ENCODE results near the gene CNTNAP5. TPM values are rescaled to one million over a fixed set of nuclear protein-coding genes. Genes with fewer than 3 reads are reported as not detected.

Gene CNTNAP5
- total and polyA plus RNA-seq, 2 of the 13 experiments (the other 11 are each of a cell fraction or from before 2014, with no cell fraction given) = not detected

DNA sequence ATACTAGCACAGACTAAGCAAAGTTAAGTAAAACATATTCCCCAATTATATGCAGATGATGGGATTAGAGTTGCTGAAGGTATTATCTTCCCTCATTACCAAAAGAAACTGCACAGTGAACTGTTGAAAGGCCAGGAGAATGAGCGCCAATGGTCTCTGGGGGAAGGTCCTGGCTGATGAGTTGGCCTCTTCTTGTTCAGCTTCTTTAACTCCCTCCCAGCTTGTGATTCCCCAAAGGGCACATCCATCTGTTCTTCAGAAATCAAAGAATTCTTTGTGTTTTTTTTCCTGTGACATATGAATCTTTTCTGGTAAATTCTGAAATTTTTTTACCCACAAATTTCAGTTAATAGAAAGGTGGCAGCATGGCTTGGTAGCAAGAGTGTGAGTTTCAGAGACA, 667.6 kb downstream of the CNTNAP5 start:
- DNase-seq (ENCODE audit: low spot score) = no peak
- H3K36me3 ChIP-seq (replicated peaks in 1 of 2; ENCODE audit: control insufficient read depth in 1 of 2, insufficient read depth in 2 of 2, low read length in 2 of 2) = no peaks in the 10 kb centered on the region
- intact Hi-C loops (cut with micrococcal nuclease; ENCODE audit: unreplicated experiment) = no loop called here
- no peaks in the 10 kb centered on the region for H3K4me1 ChIP-seq (ENCODE audit: insufficient read depth, low read length)
- H3K79me2 ChIP-seq (ENCODE audit: insufficient read depth, low read length) = no peaks in the 10 kb centered on the region
- CTCF ChIA-PET (ENCODE audit: low intra/inter-chr PET ratio, low total read pairs) = no interaction called here
- TF ChIP-seq ZNF558 (CRISPR knock-in tag; IDR thresholded peaks at IDR 0.05; ENCODE audit: borderline replicate concordance) (no peak), RORA (CRISPR knock-in tag; IDR thresholded peaks at IDR 0.05) (no peak), ISX (CRISPR knock-in tag; conservative IDR thresholded peaks at IDR 0.05) (no peak)
- ATAC-seq = no peak
- no peak for FAIRE-seq
- 0% methylated on average over 1 of the region's 1 CpG for WGBS (ENCODE audit: low lambda C conversion rate)
- no TSS peak for BruUV-seq (replicated peaks)
- no peak overlapping the region for H3K4me3 ChIP-seq (replicated peaks in 1 of 3; ENCODE audit: insufficient read depth in 1 of 3, low read depth in 2 of 3, low read length in 3 of 3)
- H4K20me1 ChIP-seq (ENCODE audit: insufficient read depth, low read length) = no peaks in the 10 kb centered on the region
- no peak overlapping the region for H3K27ac ChIP-seq (ENCODE audit: extremely low read length, insufficient read depth, low read length)
- no peak overlapping the region for H2AFZ ChIP-seq (ENCODE audit: low read length)
- no peak overlapping the region for H3K4me2 ChIP-seq (ENCODE audit: low read depth, low read length)
- in situ Hi-C loops (cut with HindIII; ENCODE audit: extremely low pct_ligation_motif_present, low pct_unique_long_range_greater_than_20kb) = no loop called here
- no peak overlapping the region for H3K9ac ChIP-seq (ENCODE audit: insufficient read depth, low read depth, low read length)
- no peaks in the 10 kb centered on the region for H3K27me3 ChIP-seq (ENCODE audit: control insufficient read depth in 1 of 2, insufficient read depth in 2 of 2, low read length in 2 of 2)
- POLR2A ChIA-PET = no interaction called here
- H3K9me3 ChIP-seq (ENCODE audit: low read length) = peaks cover 50% of the 10 kb centered on the region

DNA sequence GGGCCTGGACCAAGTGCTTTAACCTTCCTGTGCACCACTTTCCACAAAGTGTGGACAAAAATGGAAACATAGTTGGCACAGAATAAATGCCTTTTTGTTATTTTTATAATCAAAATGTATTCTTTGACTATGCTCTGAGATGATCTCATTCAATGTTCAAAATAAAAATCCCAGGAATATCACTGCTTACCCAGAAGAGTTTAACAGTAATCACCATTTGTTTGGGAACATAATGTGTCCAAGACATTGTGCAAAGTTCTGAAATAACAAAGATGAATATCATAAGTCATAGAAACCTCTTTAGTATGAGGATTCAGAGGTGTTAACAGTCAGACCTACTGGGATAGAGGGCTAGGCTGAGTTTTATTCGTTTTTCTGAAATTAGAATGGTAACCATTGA, 668.1 kb downstream of the CNTNAP5 start:
- Histone ChIP-seq H3K27ac (ENCODE audit: extremely low read length, insufficient read depth, low read length) (no peak overlapping the region), H4K20me1 (ENCODE audit: insufficient read depth, low read length) (no peaks in the 10 kb centered on the region), H3K9me3 (ENCODE audit: low read length) (peaks cover 46% of the 10 kb centered on the region), H3K4me1 (ENCODE audit: insufficient read depth, low read length) (no peaks in the 10 kb centered on the region), H3K4me2 (ENCODE audit: low read depth, low read length) (no peak overlapping the region), H3K79me2 (ENCODE audit: insufficient read depth, low read length) (no peaks in the 10 kb centered on the region), H3K4me3 (replicated peaks in 1 of 3; ENCODE audit: insufficient read depth in 1 of 3, low read depth in 2 of 3, low read length in 3 of 3) (no peak overlapping the region), H3K9ac (ENCODE audit: insufficient read depth, low read depth, low read length) (no peak overlapping the region), H3K27me3 (ENCODE audit: control insufficient read depth in 1 of 2, insufficient read depth in 2 of 2, low read length in 2 of 2) (no peaks in the 10 kb centered on the region), H3K36me3 (replicated peaks in 1 of 2; ENCODE audit: control insufficient read depth in 1 of 2, insufficient read depth in 2 of 2, low read length in 2 of 2) (no peaks in the 10 kb centered on the region), H2AFZ (ENCODE audit: low read length) (no peak overlapping the region)
- POLR2A ChIA-PET = no interaction called here
- no peak for TF ChIP-seq ZNF44 (CRISPR knock-in tag; IDR thresholded peaks at IDR 0.05)
- TF ChIP-seq HMGA1 (CRISPR knock-in tag; conservative IDR thresholded peaks at IDR 0.05) = no peak
- TF ChIP-seq ZNF543 (CRISPR knock-in tag; IDR thresholded peaks at IDR 0.05) = no peak
- TF ChIP-seq TP53 (CRISPR knock-in tag; conservative IDR thresholded peaks at IDR 0.05) = no peak
- TF ChIP-seq FOXA1 (IDR thresholded peaks at IDR 0.05) = no peak
- no peak for TF ChIP-seq FOXA1 (CRISPR knock-in tag; IDR thresholded peaks at IDR 0.05)
- TF ChIP-seq CC2D1A (CRISPR knock-in tag; IDR thresholded peaks at IDR 0.05) = no peak
- TF ChIP-seq, protein P1, sequence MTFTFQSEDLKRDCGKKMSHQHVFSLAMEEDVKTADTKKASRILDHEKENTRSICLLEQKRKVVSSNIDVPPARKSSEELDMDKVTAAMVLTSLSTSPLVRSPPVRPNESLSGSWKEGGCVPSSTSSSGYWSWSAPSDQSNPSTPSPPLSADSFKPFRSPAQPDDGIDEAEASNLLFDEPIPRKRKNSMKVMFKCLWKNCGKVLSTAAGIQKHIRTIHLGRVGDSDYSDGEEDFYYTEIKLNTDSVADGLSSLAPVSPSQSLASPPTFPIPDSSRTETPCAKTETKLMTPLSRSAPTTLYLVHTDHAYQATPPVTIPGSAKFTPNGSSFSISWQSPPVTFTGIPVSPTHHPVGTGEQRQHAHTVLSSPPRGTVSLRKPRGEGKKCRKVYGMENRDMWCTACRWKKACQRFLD (CRISPR knock-in tag; IDR thresholded peaks at IDR 0.05; ENCODE audit: borderline replicate concordance) = no peak
- TF ChIP-seq ZFP41 (CRISPR knock-in tag; IDR thresholded peaks at IDR 0.05; ENCODE audit: borderline replicate concordance) = no peak
- no peak for TF ChIP-seq PRPF4 (IDR thresholded peaks at IDR 0.05; ENCODE audit: low read depth, low read length, poor library complexity, severe bottlenecking)
- TF ChIP-seq ZNF816 (CRISPR knock-in tag; IDR thresholded peaks at IDR 0.05; ENCODE audit: borderline replicate concordance) = no peak
- TF ChIP-seq, protein P2, sequence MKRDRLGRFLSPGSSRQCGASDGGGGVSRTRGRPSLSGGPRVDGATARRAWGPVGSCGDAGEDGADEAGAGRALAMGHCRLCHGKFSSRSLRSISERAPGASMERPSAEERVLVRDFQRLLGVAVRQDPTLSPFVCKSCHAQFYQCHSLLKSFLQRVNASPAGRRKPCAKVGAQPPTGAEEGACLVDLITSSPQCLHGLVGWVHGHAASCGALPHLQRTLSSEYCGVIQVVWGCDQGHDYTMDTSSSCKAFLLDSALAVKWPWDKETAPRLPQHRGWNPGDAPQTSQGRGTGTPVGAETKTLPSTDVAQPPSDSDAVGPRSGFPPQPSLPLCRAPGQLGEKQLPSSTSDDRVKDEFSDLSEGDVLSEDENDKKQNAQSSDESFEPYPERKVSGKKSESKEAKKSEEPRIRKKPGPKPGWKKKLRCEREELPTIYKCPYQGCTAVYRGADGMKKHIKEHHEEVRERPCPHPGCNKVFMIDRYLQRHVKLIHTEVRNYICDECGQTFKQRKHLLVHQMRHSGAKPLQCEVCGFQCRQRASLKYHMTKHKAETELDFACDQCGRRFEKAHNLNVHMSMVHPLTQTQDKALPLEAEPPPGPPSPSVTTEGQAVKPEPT (CRISPR knock-in tag; IDR thresholded peaks at IDR 0.05; ENCODE audit: low read depth) = no peak
- ATAC-seq = no peak
- 3% methylated on average over 1 of the region's 1 CpG for WGBS (ENCODE audit: low lambda C conversion rate)
- CTCF ChIA-PET (ENCODE audit: low intra/inter-chr PET ratio, low total read pairs) = no interaction called here
- in situ Hi-C loops (cut with HindIII; ENCODE audit: extremely low pct_ligation_motif_present, low pct_unique_long_range_greater_than_20kb) (no loop called here), intact Hi-C loops (cut with micrococcal nuclease; ENCODE audit: unreplicated experiment) (no loop called here)
- BruUV-seq (replicated peaks) = no TSS peak
- no peak for FAIRE-seq
- DNase-seq (ENCODE audit: low spot score) = no peak
